ENCODE results near the gene NRL. TPM values are rescaled to one million over a fixed set of nuclear protein-coding genes. Genes with fewer than 3 reads are reported as not detected.

Gene NRL
- total RNA-seq, 1 donor from 2014 or later, result 0.54 TPM

GRCh38 chr14:24156840-24157239 lies 42.1 kb upstream of the NRL start:
- no peak overlapping the region for H3K4me3 ChIP-seq
- H3K4me1 ChIP-seq, result no peaks in the 10 kb centered on the region
- peaks cover 11% of the 10 kb centered on the region for H3K4me1 Mint-ChIP-seq
- H3K4me3 Mint-ChIP-seq, result no peak overlapping the region
- no peaks in the 10 kb centered on the region for H3K79me2 ChIP-seq (ENCODE audit: low read depth)
- H3K36me3 ChIP-seq, result peaks cover 4% of the 10 kb centered on the region
- H3K9me3 Mint-ChIP-seq, result no peaks in the 10 kb centered on the region
- no peak overlapping the region for H3K9ac ChIP-seq
- peaks cover 19% of the 10 kb centered on the region for H3K36me3 Mint-ChIP-seq
- TF ChIP-seq EZH2phosphoT487 (IDR thresholded peaks at IDR 0.05), result no peak
- TF ChIP-seq EZH2 (IDR thresholded peaks at IDR 0.05), result no peak
- TF ChIP-seq CTCF (IDR thresholded peaks at IDR 0.05), result no peak
- H3F3A ChIP-seq (ENCODE audit: low read depth), result peaks cover 8% of the 10 kb centered on the region
- H3K4me2 ChIP-seq, result no peak overlapping the region
- no peak overlapping the region for H3K27ac ChIP-seq
- H4K20me1 ChIP-seq (ENCODE audit: low read depth), result peaks cover 5% of the 10 kb centered on the region
- H2AFZ ChIP-seq (replicated peaks), result no peak overlapping the region
- peaks cover 2% of the 10 kb centered on the region for H3K27me3 Mint-ChIP-seq (ENCODE audit: insufficient read depth, low read depth)
- H3K27ac Mint-ChIP-seq, result no peak overlapping the region
- no peak for DNase-seq (ENCODE audit: low spot score)
- no peaks in the 10 kb centered on the region for H3K9me3 ChIP-seq (ENCODE audit: low read depth)
- no peaks in the 10 kb centered on the region for H3K27me3 ChIP-seq

- Mint-ChIP-seq H3K36me3 (peaks cover 16% of the 10 kb centered on the region), H3K9me3 (no peaks in the 10 kb centered on the region), H3K27ac (no peak overlapping the region), H3K4me3 (no peak overlapping the region), H3K4me1 (no peaks in the 10 kb centered on the region), H3K27me3 (ENCODE audit: insufficient read depth, low read depth) (peaks cover 2% of the 10 kb centered on the region)
- TF ChIP-seq EZH2phosphoT487 (IDR thresholded peaks at IDR 0.05) (no peak), CTCF (IDR thresholded peaks at IDR 0.05) (no peak), EZH2 (IDR thresholded peaks at IDR 0.05) (no peak)
- Histone ChIP-seq H3K4me1 (no peaks in the 10 kb centered on the region), H2AFZ (replicated peaks) (no peak overlapping the region), H3K27ac (no peak overlapping the region), H3K36me3 (peaks cover 4% of the 10 kb centered on the region), H3K27me3 (no peaks in the 10 kb centered on the region), H3K9ac (no peak overlapping the region), H4K20me1 (ENCODE audit: low read depth) (no peaks in the 10 kb centered on the region), H3K9me3 (ENCODE audit: low read depth) (no peaks in the 10 kb centered on the region), H3K79me2 (ENCODE audit: low read depth) (no peaks in the 10 kb centered on the region), H3F3A (ENCODE audit: low read depth) (peaks cover under 1% of the 10 kb centered on the region), H3K4me2 (no peak overlapping the region), H3K4me3 (no peak overlapping the region)
- no peak for DNase-seq (ENCODE audit: low spot score)
Measured at GRCh38 chr14:24155100-24155499, 40.4 kb upstream of the NRL start.

DNA sequence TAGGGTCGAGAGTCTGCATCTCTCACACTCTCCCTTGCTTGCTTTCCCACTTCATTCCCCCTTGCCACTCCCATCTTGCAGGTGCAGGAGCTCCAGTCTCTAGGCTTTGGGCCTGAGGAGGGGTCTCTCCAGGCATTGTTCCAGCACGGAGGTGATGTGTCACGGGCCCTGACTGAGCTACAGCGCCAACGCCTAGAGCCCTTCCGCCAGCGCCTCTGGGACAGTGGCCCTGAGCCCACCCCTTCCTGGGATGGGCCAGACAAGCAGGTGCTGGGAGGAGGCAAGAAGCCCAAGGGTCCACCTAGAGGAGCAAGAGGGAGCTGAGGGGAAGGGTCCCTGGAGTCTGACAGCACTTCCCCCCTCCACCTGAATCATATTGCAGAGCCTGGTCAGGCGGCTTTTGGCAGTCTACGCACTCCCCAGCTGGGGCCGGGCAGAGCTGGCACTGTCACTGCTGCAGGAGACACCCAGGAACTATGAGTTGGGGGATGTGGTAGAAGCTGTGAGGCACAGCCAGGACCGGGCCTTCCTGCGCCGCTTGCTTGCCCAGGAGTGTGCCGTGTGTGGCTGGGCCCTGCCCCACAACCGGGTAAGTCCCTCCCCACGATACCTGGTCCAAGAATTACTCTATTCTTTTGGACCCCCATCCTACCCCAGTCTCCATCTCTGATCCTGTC lies 36.8 kb upstream of the NRL start:
- no peak overlapping the region for H3K27ac Mint-ChIP-seq
- DNase-seq (ENCODE audit: low spot score), result no peak
- peaks cover 4% of the 10 kb centered on the region for H3K36me3 ChIP-seq

More for the DNA sequence above, 36.8 kb upstream of the NRL start:
- peak overlapping the region; percentile 20 for H3K4me3 Mint-ChIP-seq
- Histone ChIP-seq H2AFZ (replicated peaks) (no peak overlapping the region), H3K9me3 (ENCODE audit: low read depth) (no peaks in the 10 kb centered on the region), H3F3A (ENCODE audit: low read depth) (peaks cover 4% of the 10 kb centered on the region), H3K4me3 (no peak overlapping the region), H3K27ac (no peak overlapping the region), H3K79me2 (ENCODE audit: low read depth) (peaks cover 23% of the 10 kb centered on the region), H3K4me1 (peaks cover 7% of the 10 kb centered on the region), H3K9ac (no peak overlapping the region), H3K27me3 (no peaks in the 10 kb centered on the region), H3K4me2 (no peak overlapping the region), H4K20me1 (ENCODE audit: low read depth) (peaks cover 15% of the 10 kb centered on the region)
- peaks cover 14% of the 10 kb centered on the region for H3K36me3 Mint-ChIP-seq
- H3K4me1 Mint-ChIP-seq, result peaks cover 10% of the 10 kb centered on the region
- TF ChIP-seq CTCF (IDR thresholded peaks at IDR 0.05), result no peak
- TF ChIP-seq EZH2phosphoT487 (IDR thresholded peaks at IDR 0.05), result no peak
- TF ChIP-seq EZH2 (IDR thresholded peaks at IDR 0.05), result no peak
- H3K27me3 Mint-ChIP-seq (ENCODE audit: insufficient read depth, low read depth), result no peaks in the 10 kb centered on the region
- no peaks in the 10 kb centered on the region for H3K9me3 Mint-ChIP-seq
